ENCODE data around the gene TMEM45A. TPM values are rescaled to one million over a fixed set of nuclear protein-coding genes. Genes with fewer than 3 reads are reported as not detected.
"Not testable (repeated sequence)": the region's sequence is repeated elsewhere in the genome, so short reads cannot be mapped to it uniquely, and the experiment has no call there.

TMEM45A gene
- total and polyA plus RNA-seq, 3 experiments from 2014 or later: 0.44 to 0.50 TPM; not detected in 1

- ChIA-PET CTCF (no interaction called here), POLR2A (no interaction called here)
- Mint-ChIP-seq H3K4me1 (peaks cover 0 to 4% (median 4%) of the 10 kb centered on the region in 3 donors), H3K27me3 (peaks cover 0 to 2% of the 10 kb centered on the region in 2 donors), H3K27ac (no peak overlapping the region), H3K4me3 (no peak overlapping the region), H3K9me3 (peaks cover 10 to 17% (median 13%) of the 10 kb centered on the region in 5 donors), H3K36me3 (peaks cover 0 to 21% (median 2%) of the 10 kb centered on the region in 3 donors)
- no peaks in the 10 kb centered on the region for H3K27me3 ChIP-seq (ENCODE audit: insufficient read depth, low read length, poor library complexity, severe bottlenecking)
- no peak overlapping the region for H3K27ac ChIP-seq (ENCODE audit: low read depth, low read length)
- H3K9me3 ChIP-seq (ENCODE audit: low read length): no peaks in the 10 kb centered on the region
- no peaks in the 10 kb centered on the region for H3K4me1 ChIP-seq (ENCODE audit: insufficient read depth, low read length)
- no peak overlapping the region for H3K4me3 ChIP-seq (ENCODE audit: low read length)
- no peak for DNase-seq
- no peaks in the 10 kb centered on the region for H3K36me3 ChIP-seq (ENCODE audit: insufficient read depth, low read length)
Observed at GRCh38 chr3:100471444-100471843, 21.0 kb upstream of the TMEM45A start.

GRCh38 chr3:100477851-100478360 lies 14.5 kb upstream of the TMEM45A start:
- H3K9me3 Mint-ChIP-seq; H3K27me3 ChIP-seq (ENCODE audit: insufficient read depth, low read length, poor library complexity, severe bottlenecking); H3K27ac Mint-ChIP-seq; H3K27ac ChIP-seq (ENCODE audit: low read depth, low read length); H3K9me3 ChIP-seq (ENCODE audit: low read length); POLR2A ChIA-PET; H3K4me1 Mint-ChIP-seq; H3K36me3 ChIP-seq (ENCODE audit: insufficient read depth, low read length); DNase-seq; H3K36me3 Mint-ChIP-seq; H3K4me3 ChIP-seq (ENCODE audit: low read length); CTCF ChIA-PET; H3K4me1 ChIP-seq (ENCODE audit: insufficient read depth, low read length); H3K4me3 Mint-ChIP-seq: not testable (repeated sequence)
- H3K27me3 Mint-ChIP-seq: peaks cover 6 to 23% of the 10 kb centered on the region in 2 donors

- H3K4me3 ChIP-seq (ENCODE audit: low read length); H3K36me3 ChIP-seq (ENCODE audit: insufficient read depth, low read length); H3K4me3 Mint-ChIP-seq; H3K27ac ChIP-seq (ENCODE audit: low read depth, low read length); H3K4me1 ChIP-seq (ENCODE audit: insufficient read depth, low read length); H3K9me3 Mint-ChIP-seq; CTCF ChIA-PET; H3K36me3 Mint-ChIP-seq; H3K27me3 ChIP-seq (ENCODE audit: insufficient read depth, low read length, poor library complexity, severe bottlenecking); H3K27ac Mint-ChIP-seq; H3K4me1 Mint-ChIP-seq; POLR2A ChIA-PET; H3K9me3 ChIP-seq (ENCODE audit: low read length); DNase-seq: not testable (repeated sequence)
- H3K27me3 Mint-ChIP-seq: peaks cover 8 to 25% of the 10 kb centered on the region in 2 donors
Observed at GRCh38 chr3:100478521-100478920, 13.9 kb upstream of the TMEM45A start.

DNA sequence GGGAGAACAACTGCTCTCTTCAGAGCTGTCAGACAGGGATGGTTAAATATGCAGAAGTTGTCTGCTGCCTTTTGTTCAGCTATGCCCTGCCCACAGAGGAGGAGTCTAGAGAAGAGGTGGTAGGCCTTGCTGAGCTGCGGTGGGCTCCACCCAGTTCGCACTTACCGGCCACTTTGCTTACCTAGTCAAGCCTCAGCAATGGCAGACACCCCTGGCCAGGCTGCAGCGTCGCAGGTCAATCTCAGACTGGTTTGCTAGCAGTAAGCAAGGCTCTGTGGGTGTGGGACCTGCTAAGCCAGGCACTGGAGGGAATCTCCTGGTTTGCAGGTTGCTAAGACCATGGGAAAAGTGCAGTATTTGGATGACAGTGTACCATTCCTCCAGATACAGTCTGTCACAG lies 12.3 kb upstream of the TMEM45A start:
- CTCF ChIA-PET: no interaction called here
- peaks cover 8 to 29% of the 10 kb centered on the region in 2 donors for H3K27me3 Mint-ChIP-seq
- H3K27ac ChIP-seq (ENCODE audit: low read depth, low read length): no peak overlapping the region
- no peak overlapping the region for H3K4me3 ChIP-seq (ENCODE audit: low read length)
- POLR2A ChIA-PET: no interaction called here
- no peaks in the 10 kb centered on the region for H3K27me3 ChIP-seq (ENCODE audit: insufficient read depth, low read length, poor library complexity, severe bottlenecking)
- H3K9me3 ChIP-seq (ENCODE audit: low read length): no peaks in the 10 kb centered on the region
- H3K9me3 Mint-ChIP-seq: no peaks in the 10 kb centered on the region
- H3K4me1 ChIP-seq (ENCODE audit: insufficient read depth, low read length): no peaks in the 10 kb centered on the region
- no peak for DNase-seq
- H3K4me3 Mint-ChIP-seq: no peak overlapping the region
- H3K36me3 ChIP-seq (ENCODE audit: insufficient read depth, low read length): no peaks in the 10 kb centered on the region
- H3K4me1 Mint-ChIP-seq: no peaks in the 10 kb centered on the region
- no peaks in the 10 kb centered on the region for H3K36me3 Mint-ChIP-seq
- H3K27ac Mint-ChIP-seq: no peak overlapping the region

- Histone ChIP-seq H3K9me3 (ENCODE audit: low read length) (no peaks in the 10 kb centered on the region), H3K27ac (ENCODE audit: low read depth, low read length) (no peak overlapping the region), H3K36me3 (ENCODE audit: insufficient read depth, low read length) (no peaks in the 10 kb centered on the region), H3K4me3 (ENCODE audit: low read length) (no peak overlapping the region), H3K27me3 (ENCODE audit: insufficient read depth, low read length, poor library complexity, severe bottlenecking) (no peaks in the 10 kb centered on the region), H3K4me1 (ENCODE audit: insufficient read depth, low read length) (no peaks in the 10 kb centered on the region)
- Mint-ChIP-seq H3K4me3 (no peak overlapping the region), H3K27ac (no peak overlapping the region), H3K9me3 (no peaks in the 10 kb centered on the region), H3K4me1 (no peaks in the 10 kb centered on the region), H3K36me3 (no peaks in the 10 kb centered on the region), H3K27me3 (peaks cover 8 to 33% of the 10 kb centered on the region in 2 donors)
- DNase-seq: no peak
- ChIA-PET POLR2A (no interaction called here), CTCF (no interaction called here)
Observed at GRCh38 chr3:100482176-100482575, 10.2 kb upstream of the TMEM45A start.

DNA sequence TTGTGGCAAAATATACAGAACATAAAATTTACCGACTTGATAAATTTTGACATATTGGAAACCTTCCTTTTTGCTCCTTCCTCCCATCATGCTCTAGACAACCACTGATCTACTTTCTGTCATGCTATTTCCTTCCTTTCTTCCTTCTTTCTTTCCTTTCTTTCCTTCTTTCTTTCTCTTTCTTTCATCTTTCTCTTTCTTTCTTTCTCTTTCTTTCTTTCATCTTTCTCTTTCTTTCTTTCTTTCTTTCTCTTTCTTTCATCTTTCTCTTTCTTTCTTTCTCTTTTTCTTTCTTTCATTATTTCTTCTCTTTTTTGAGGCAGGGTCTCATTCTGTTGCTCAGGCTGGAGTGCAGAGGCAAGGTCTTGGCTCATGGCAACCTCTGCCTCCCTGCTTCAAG lies 8.9 kb upstream of the TMEM45A start:
- H3K27me3 Mint-ChIP-seq: peaks cover 9 to 33% of the 10 kb centered on the region in 2 donors
- H3K27ac Mint-ChIP-seq: no peak overlapping the region
- H3K4me3 ChIP-seq (ENCODE audit: low read length): no peak overlapping the region
- no peaks in the 10 kb centered on the region for H3K36me3 ChIP-seq (ENCODE audit: insufficient read depth, low read length)
- H3K36me3 Mint-ChIP-seq: no peaks in the 10 kb centered on the region
- H3K9me3 Mint-ChIP-seq: no peaks in the 10 kb centered on the region
- H3K4me1 ChIP-seq (ENCODE audit: insufficient read depth, low read length): no peaks in the 10 kb centered on the region
- ChIA-PET CTCF (interaction anchor here (1.2 kb wide), 1 partner anchor 167 kb away, joined by 3 read pairs; no protein-coding TSS in a partner anchor), POLR2A (no interaction called here)
- H3K4me1 Mint-ChIP-seq: no peaks in the 10 kb centered on the region
- H3K9me3 ChIP-seq (ENCODE audit: low read length): no peaks in the 10 kb centered on the region
- no peak overlapping the region for H3K27ac ChIP-seq (ENCODE audit: low read depth, low read length)
- no peaks in the 10 kb centered on the region for H3K27me3 ChIP-seq (ENCODE audit: insufficient read depth, low read length, poor library complexity, severe bottlenecking)
- no peak for DNase-seq
- H3K4me3 Mint-ChIP-seq: no peak overlapping the region

- H3K4me1 ChIP-seq (ENCODE audit: insufficient read depth, low read length): peaks cover under 1% of the 10 kb centered on the region
- DNase-seq: no peak
- H3K27me3 ChIP-seq (ENCODE audit: insufficient read depth, low read length, poor library complexity, severe bottlenecking): no peaks in the 10 kb centered on the region
- Mint-ChIP-seq H3K4me1 (peaks cover 2 to 3% (median 2%) of the 10 kb centered on the region in 3 donors), H3K4me3 (no peak overlapping the region), H3K27ac (no peak overlapping the region), H3K36me3 (no peaks in the 10 kb centered on the region), H3K9me3 (no peaks in the 10 kb centered on the region), H3K27me3 (peaks cover 8 to 18% of the 10 kb centered on the region in 2 donors)
- ChIA-PET CTCF (no interaction called here), POLR2A (no interaction called here)
- no peak overlapping the region for H3K4me3 ChIP-seq (ENCODE audit: low read length)
- no peak overlapping the region for H3K27ac ChIP-seq (ENCODE audit: low read depth, low read length)
- H3K36me3 ChIP-seq (ENCODE audit: insufficient read depth, low read length): no peaks in the 10 kb centered on the region
- H3K9me3 ChIP-seq (ENCODE audit: low read length): no peaks in the 10 kb centered on the region
Observed at GRCh38 chr3:100486808-100487207, 5.6 kb upstream of the TMEM45A start.

- H3K4me3 ChIP-seq (ENCODE audit: low read length): no peak overlapping the region
- H3K9me3 ChIP-seq (ENCODE audit: low read length): no peaks in the 10 kb centered on the region
- H3K27ac Mint-ChIP-seq: no peak overlapping the region
- POLR2A ChIA-PET: no interaction called here
- H3K27ac ChIP-seq (ENCODE audit: low read depth, low read length): no peak overlapping the region
- peaks cover 12 to 16% (median 13%) of the 10 kb centered on the region in 3 donors for H3K4me1 Mint-ChIP-seq
- no peaks in the 10 kb centered on the region for H3K36me3 Mint-ChIP-seq
- DNase-seq: no peak
- no peaks in the 10 kb centered on the region for H3K27me3 ChIP-seq (ENCODE audit: insufficient read depth, low read length, poor library complexity, severe bottlenecking)
- H3K9me3 Mint-ChIP-seq: no peaks in the 10 kb centered on the region
- peaks cover 11% of the 10 kb centered on the region for H3K4me1 ChIP-seq (ENCODE audit: insufficient read depth, low read length)
- H3K4me3 Mint-ChIP-seq: no peak overlapping the region
- H3K27me3 Mint-ChIP-seq: peaks cover 10 to 12% of the 10 kb centered on the region in 2 donors
- no peaks in the 10 kb centered on the region for H3K36me3 ChIP-seq (ENCODE audit: insufficient read depth, low read length)
- CTCF ChIA-PET: no interaction called here
Observed at GRCh38 chr3:100489118-100489517, 3.3 kb upstream of the TMEM45A start.
